ENCODE data around the gene BAIAP3.

GRCh38 chr16:1330931-1331711 is 2.3 kb upstream of the BAIAP3 start:
- TF ChIP-seq, protein P1, sequence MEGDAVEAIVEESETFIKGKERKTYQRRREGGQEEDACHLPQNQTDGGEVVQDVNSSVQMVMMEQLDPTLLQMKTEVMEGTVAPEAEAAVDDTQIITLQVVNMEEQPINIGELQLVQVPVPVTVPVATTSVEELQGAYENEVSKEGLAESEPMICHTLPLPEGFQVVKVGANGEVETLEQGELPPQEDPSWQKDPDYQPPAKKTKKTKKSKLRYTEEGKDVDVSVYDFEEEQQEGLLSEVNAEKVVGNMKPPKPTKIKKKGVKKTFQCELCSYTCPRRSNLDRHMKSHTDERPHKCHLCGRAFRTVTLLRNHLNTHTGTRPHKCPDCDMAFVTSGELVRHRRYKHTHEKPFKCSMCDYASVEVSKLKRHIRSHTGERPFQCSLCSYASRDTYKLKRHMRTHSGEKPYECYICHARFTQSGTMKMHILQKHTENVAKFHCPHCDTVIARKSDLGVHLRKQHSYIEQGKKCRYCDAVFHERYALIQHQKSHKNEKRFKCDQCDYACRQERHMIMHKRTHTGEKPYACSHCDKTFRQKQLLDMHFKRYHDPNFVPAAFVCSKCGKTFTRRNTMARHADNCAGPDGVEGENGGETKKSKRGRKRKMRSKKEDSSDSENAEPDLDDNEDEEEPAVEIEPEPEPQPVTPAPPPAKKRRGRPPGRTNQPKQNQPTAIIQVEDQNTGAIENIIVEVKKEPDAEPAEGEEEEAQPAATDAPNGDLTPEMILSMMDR (conservative IDR thresholded peaks at IDR 0.05; ENCODE audit: low read length): no peak
- TF ChIP-seq EZH2phosphoT487 (IDR thresholded peaks at IDR 0.05; ENCODE audit: borderline replicate concordance, low read depth, low read length): no peak

Measured in OCI-LY7 (cell line).